Measurements from ENCODE around the gene TNFSF10.

Gene TNFSF10

GRCh38 chr3:172564499-172564898, 41.3 kb upstream of the TNFSF10 start:
- Histone ChIP-seq H4K20me1 (ENCODE audit: low read depth, low read length) (no peaks in the 10 kb centered on the region), H3K4me2 (ENCODE audit: low read depth, low read length, poor library complexity, severe bottlenecking) (no peak overlapping the region), H3K36me3 (ENCODE audit: low read length) (no peaks in the 10 kb centered on the region), H3K4me3 (ENCODE audit: insufficient read depth, low read length, poor library complexity, severe bottlenecking) (no peak overlapping the region), H3K79me2 (ENCODE audit: insufficient read depth, low read length) (no peaks in the 10 kb centered on the region), H3K9me3 (ENCODE audit: insufficient read depth, low read length) (no peaks in the 10 kb centered on the region), H3K9ac (ENCODE audit: low read length) (no peak overlapping the region), H3K27me3 (ENCODE audit: low read length) (no peaks in the 10 kb centered on the region), H3K27ac (ENCODE audit: low read depth, low read length) (no peak overlapping the region), H3F3A (ENCODE audit: insufficient read depth) (no peaks in the 10 kb centered on the region), H2AFZ (ENCODE audit: low read depth, low read length, severe bottlenecking) (no peak overlapping the region), H3K9me2 (replicated peaks; ENCODE audit: insufficient read depth, low read length) (no peaks in the 10 kb centered on the region)
- no peak for TF ChIP-seq EZH2phosphoT487 (conservative IDR thresholded peaks at IDR 0.05; ENCODE audit: low read length)
- no peak for TF ChIP-seq CTCF (IDR thresholded peaks at IDR 0.05; ENCODE audit: insufficient read depth, low read length, poor library complexity, severe bottlenecking)

GRCh38 chr3:172562871-172563865, 39.9 kb upstream of the TNFSF10 start:
- Histone ChIP-seq H3K27ac (ENCODE audit: low read depth, low read length) (no peak overlapping the region), H3K79me2 (ENCODE audit: insufficient read depth, low read length) (no peaks in the 10 kb centered on the region), H3K27me3 (ENCODE audit: low read length) (no peaks in the 10 kb centered on the region), H3F3A (ENCODE audit: insufficient read depth) (no peaks in the 10 kb centered on the region), H3K4me2 (ENCODE audit: low read depth, low read length, poor library complexity, severe bottlenecking) (no peak overlapping the region), H2AFZ (ENCODE audit: low read depth, low read length, severe bottlenecking) (no peak overlapping the region), H4K20me1 (ENCODE audit: low read depth, low read length) (no peaks in the 10 kb centered on the region), H3K9me2 (replicated peaks; ENCODE audit: insufficient read depth, low read length) (no peaks in the 10 kb centered on the region), H3K9me3 (ENCODE audit: insufficient read depth, low read length) (no peaks in the 10 kb centered on the region), H3K36me3 (ENCODE audit: low read length) (no peaks in the 10 kb centered on the region), H3K9ac (ENCODE audit: low read length) (no peak overlapping the region), H3K4me3 (ENCODE audit: insufficient read depth, low read length, poor library complexity, severe bottlenecking) (no peak overlapping the region)
- TF ChIP-seq CTCF (IDR thresholded peaks at IDR 0.05; ENCODE audit: insufficient read depth, low read length, poor library complexity, severe bottlenecking), result no peak
- no peak for TF ChIP-seq EZH2phosphoT487 (conservative IDR thresholded peaks at IDR 0.05; ENCODE audit: low read length)

- Histone ChIP-seq H3K4me2 (ENCODE audit: low read depth, low read length, poor library complexity, severe bottlenecking) (no peak overlapping the region), H3F3A (ENCODE audit: insufficient read depth) (no peaks in the 10 kb centered on the region), H3K79me2 (ENCODE audit: insufficient read depth, low read length) (no peaks in the 10 kb centered on the region), H3K27me3 (ENCODE audit: low read length) (no peaks in the 10 kb centered on the region), H3K27ac (ENCODE audit: low read depth, low read length) (no peak overlapping the region), H4K20me1 (ENCODE audit: low read depth, low read length) (no peaks in the 10 kb centered on the region), H3K9me2 (replicated peaks; ENCODE audit: insufficient read depth, low read length) (no peaks in the 10 kb centered on the region), H3K36me3 (ENCODE audit: low read length) (no peaks in the 10 kb centered on the region), H3K4me3 (ENCODE audit: insufficient read depth, low read length, poor library complexity, severe bottlenecking) (no peak overlapping the region), H3K9me3 (ENCODE audit: insufficient read depth, low read length) (no peaks in the 10 kb centered on the region), H2AFZ (ENCODE audit: low read depth, low read length, severe bottlenecking) (no peak overlapping the region), H3K9ac (ENCODE audit: low read length) (no peak overlapping the region)
- no peak for TF ChIP-seq CTCF (IDR thresholded peaks at IDR 0.05; ENCODE audit: insufficient read depth, low read length, poor library complexity, severe bottlenecking)
- no peak for TF ChIP-seq EZH2phosphoT487 (conservative IDR thresholded peaks at IDR 0.05; ENCODE audit: low read length)
Observed at GRCh38 chr3:172561897-172562640, 38.8 kb upstream of the TNFSF10 start.

All from SU-DHL-6 (cell line).